GM19468 (cell line): Measurements from ENCODE around the gene ANKDD1B.

Source experiments
- ATAC-seq: cut with Tn5 transposase; IDR thresholded peaks from one replicate; pipeline ENCODE4 v1.9.1; 2021; ENCODE audit warnings: mild to moderate bottlenecking, moderate library complexity, moderate number of reproducible peaks; ENCODE audit not compliant: unreplicated experiment; ENCODE audit errors: extremely low read depth

ANKDD1B gene

GRCh38 chr5:75614176-75614575 lies 2.9 kb downstream of the ANKDD1B start:
- no peak for ATAC-seq

DNA sequence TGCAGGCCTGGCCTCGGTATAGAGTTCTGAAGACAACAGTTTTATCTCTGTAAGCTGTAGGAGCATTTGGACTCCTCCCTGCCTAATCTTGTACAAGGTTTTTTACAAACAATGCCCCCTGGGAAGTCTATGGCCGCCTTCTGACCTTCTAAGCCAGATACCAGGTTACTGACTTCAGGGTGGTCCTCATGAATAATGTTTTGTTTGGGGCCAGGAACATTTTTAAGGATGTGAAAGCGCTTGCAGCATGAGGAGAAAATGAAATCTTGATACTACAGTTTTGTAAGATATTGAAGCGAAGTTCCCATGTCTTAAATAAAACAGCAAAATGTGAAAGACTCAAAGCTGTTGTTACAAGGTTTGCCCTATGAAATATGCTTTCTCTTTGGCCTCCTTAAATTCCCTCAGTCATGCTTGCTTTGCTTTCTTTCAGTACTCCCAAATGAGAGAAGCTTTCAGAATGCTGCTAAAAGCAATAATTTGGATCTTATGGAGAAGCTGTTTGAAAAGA lies 5.2 kb downstream of the ANKDD1B start:
- ATAC-seq, result no peak

DNA sequence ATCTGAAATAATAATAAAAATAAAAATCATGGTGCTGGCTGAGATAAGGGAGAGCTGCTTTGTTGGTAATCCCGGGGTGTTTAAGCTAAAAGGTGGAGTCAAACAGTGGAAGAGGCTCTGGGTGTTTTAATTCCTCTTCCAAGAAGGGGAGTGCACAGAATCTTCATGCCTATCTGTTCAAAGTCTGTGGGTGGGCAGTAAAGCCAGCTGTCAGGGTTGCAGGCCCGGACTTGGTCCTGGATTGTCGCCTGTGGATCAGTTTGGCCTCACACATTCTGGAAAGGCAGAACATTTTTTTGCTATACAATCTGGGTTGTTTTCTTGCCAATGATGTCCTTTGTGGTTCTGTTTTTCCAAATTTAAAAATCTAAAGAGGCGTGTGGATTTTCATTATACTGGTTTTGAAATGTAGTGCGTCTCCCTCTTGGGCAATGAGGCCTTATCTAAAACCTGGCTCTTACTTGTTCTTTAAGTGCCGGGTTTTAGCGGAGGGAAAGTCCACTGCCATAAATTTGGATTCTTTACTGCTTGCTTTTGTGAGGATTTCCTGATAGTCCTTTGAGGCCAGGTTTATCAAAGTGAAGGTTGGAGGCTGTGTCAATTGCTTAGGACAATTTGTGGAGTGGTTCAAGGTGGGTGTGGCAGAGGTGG lies 5.8 kb downstream of the ANKDD1B start:
- no peak for ATAC-seq

DNA sequence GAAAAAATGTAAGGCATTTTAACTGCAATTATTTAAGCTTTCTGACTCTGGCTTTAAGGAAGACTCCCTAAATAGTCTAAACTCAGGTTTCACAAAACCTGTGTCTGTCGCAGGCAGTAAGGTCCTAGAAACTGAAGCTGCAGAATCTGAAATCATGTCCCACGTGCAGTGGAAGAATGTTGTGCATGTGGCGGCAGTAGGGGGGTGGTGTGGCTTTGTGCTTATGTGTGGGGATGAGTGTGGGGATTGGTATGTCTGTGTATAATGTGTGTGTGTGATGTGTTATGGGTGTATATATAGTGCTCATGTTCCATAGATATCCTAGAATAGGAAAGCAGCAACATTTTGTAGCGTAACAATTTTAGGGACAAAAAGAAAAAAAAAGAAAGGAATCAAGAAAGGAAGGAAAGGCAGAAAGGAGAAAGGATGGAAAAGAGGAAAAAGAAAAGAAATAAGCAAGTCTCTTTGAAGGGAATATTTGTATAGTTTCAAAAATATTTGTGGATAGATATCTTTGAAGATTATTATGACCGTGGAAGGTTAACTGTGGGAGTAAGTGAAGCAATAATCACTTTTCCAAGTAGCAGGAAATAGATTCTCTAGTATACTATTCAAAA lies 6.6 kb downstream of the ANKDD1B start:
- no peak for ATAC-seq

GRCh38 chr5:75620184-75620959 lies 9.1 kb downstream of the ANKDD1B start:
- ATAC-seq, result no peak

DNA sequence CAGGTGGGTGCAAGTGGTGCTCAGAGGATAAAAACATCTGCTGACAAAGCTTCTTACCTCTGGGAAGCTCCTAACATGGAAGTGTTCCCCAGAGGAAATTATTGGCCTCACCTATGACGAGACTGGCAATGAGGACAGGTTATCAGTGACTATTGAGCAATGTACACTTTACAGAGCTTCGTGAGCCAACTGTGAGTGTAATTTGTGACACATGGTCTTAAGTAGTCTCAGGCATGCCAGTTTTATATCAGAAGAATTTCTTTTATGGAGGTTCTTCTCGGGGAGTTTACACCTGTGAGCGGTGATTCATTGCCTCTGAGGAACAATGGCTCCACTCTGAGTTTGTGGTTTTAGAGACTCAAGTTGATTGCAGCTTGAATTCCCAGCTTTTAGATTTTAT lies 11.3 kb downstream of the ANKDD1B start:
- no peak for ATAC-seq

- ATAC-seq, result no peak
These were observed 12.6 kb downstream of the ANKDD1B start for GRCh38 chr5:75623846-75624245.

DNA sequence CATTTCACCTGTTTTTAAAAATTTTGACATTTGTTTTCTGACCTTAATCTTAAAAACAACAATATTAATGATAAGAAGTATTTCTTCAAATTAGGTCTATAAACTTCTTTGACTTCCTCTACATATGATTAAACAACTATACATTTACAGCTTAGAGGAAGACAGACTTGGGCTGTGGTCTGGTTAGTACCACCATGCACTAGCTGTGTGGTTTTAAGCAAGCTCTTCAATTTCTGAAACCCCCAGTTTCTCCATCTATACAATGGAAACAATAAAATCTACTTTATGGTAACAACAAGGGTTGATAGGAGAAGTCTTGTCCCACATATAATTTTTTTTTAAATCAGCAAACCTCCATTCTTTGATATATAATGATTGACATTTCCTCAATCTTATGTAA lies 15.7 kb downstream of the ANKDD1B start:
- no peak for ATAC-seq

GRCh38 chr5:75627801-75628200 lies 16.5 kb downstream of the ANKDD1B start:
- no peak for ATAC-seq

DNA sequence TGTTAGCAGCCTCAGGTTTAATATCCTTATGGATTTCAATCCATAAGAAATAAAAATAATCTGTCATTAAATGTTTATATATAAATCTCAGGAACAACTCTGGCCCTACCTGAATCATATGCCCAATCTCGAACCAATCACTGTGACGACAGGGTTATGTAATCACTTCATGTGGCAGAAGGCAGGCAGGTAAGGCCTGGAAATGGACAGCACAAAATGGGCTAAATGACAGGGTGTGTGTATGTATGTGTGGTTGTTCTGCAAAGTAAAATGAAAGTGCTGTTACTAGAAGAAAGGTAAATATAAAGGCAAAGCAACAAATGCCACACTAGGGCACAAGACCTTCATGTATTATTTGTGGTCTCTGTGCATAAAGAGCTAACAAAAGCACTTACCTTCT lies 19.6 kb downstream of the ANKDD1B start:
- no peak for ATAC-seq

DNA sequence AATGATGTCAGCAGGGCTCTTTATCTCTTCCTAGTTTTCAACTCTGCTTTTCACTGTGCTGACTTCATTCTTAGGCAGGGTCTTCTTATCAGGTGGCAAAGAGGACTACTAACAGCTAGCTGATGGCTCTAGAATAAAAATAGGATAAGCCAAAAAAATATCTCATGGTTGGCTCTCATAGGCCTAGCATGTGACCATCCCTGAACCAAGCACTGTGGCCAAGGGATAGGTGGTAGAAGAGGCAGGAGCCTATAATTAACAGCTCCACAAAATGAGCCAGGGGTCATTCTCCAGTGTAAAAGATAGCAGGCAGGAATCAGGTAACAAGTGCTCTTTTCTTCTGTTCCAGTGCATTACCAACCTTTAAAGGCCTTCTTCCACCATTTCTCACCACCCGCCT lies 21.1 kb downstream of the ANKDD1B start:
- no peak for ATAC-seq

GRCh38 chr5:75637949-75638348 lies 26.7 kb downstream of the ANKDD1B start:
- no peak for ATAC-seq

DNA sequence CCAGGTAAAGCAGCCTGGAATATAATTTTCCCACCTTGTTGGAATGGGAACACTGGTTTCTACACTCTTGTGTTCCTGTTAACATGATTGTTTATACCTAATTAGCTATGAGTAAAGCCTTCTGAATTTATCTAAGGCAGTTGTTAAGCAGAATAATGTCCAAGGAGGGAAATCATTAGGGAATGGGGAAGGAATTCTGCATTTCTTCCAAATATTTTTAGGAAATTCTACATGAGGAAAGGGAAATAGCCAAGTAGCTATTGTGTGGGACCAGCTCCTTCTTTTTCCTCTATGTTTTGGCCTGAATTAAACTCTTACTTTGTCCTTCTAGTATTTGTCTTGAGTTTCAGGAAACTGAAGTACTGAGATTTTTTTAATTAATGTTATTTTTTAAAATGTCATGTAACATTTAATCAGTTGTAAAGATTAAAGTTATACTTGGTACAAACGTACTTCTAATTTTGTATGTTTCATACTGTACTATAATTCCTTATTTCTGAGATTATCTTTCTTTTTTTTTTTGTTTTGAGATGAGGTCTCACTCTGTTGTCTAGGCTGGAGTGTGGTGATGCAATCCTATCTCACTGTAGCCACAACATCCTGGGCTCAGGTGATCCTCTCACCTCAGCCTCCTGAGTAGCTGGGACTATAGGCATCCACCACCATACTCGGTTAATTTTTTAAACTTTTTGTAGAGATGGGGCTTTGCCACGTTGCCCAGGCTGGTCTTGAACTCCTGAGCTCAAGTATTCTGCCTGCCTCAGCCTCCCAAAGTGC lies 28.5 kb downstream of the ANKDD1B start:
- ATAC-seq, result no peak

DNA sequence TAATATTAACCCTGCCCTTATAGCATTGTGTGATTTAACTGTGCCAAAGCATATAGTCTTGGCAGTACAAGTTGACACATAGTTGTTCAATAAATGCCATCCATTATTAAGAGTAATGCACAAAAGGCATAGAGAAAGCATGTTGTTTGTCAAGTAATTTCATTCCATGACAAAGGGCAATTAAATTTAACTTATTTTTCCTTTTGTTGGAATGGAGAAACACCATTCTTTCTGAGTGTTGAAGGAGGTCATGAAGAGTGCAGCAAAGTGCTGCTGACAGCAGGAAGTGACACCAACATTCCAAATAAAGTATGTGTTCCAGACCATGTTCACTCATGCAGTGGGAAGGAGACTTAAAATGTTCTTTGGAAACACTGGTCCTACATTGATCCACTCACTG lies 29.1 kb downstream of the ANKDD1B start:
- ATAC-seq, result no peak

DNA sequence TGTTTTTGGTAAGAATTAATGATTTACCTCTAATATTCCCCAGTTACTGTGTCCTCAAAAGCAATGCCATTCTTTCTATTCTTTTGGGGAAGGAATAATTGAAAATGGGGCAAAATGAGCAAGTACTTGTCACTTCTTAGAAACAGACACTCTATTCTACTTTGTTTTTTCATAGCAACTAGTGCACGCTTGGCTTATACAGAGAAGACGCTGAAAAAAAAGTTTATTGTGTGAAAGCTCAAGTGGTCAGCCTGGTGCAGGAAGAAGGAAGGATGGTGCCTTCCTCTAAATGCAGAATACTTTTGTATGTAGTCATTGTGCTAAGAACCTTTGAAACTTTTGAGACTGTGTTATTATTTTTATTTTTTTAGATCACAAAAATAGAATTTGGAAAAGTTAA lies 29.6 kb downstream of the ANKDD1B start:
- ATAC-seq, result no peak

- ATAC-seq, result peak; percentile 39
These were observed 37.5 kb downstream of the ANKDD1B start for GRCh38 chr5:75648712-75649111.

- no peak for ATAC-seq
These were observed 40.5 kb downstream of the ANKDD1B start for GRCh38 chr5:75651575-75652238.

DNA sequence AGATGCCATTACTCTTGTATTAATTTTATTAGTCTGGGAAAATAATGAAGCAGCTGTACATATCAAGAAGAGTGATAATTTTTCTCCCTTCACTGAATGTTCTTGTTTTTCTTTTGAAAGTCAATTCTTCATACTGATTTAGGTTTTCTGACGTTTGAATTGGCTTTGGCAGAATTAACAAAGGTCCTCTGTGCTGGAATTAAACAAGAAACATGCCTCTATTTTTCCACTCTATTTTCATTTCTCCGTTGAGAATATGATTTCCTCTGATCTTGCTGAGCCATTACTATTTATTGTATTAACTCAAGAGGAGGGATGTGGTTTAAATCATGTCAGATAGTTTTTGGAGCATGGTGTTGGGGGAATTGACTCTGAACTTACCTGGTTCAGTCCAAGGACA lies 42.3 kb downstream of the ANKDD1B start:
- ATAC-seq, result no peak

DNA sequence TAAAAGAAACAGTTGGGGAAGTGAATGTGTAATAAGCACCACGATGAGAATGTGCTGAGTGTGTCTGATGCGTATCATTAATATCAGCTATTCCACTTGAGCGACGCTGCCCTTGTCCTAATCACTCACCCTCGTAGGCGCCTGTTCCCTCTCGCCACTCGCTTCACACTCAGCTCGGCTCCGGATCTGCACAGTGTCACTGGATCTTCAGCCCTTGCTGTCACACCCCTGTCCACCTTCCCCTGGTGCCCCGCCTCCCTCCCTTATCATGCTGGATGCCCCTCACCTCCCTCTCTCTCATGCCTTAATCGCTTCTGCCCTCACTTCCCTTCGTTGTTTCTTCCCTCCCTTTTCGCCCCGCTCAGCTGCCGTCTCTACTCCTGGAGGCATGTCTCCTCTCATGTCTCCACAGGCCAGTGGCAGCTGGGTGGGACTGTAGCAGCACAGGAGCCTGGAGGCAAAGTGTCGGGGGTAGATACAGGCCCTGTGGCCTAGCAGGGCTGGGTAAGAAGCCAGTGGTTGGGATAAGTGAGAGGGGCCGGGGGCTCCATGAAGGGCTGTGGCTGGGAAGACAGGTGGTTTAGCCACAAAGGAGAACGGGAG lies 43.5 kb downstream of the ANKDD1B start:
- no peak for ATAC-seq
